ENCODE data around the gene KHDC3L. TPM values are rescaled to one million over a fixed set of nuclear protein-coding genes. Genes with fewer than 3 reads are reported as not detected.

The KHDC3L gene
- total and polyA plus RNA-seq, 5 experiments from 2014 or later = not detected

DNA sequence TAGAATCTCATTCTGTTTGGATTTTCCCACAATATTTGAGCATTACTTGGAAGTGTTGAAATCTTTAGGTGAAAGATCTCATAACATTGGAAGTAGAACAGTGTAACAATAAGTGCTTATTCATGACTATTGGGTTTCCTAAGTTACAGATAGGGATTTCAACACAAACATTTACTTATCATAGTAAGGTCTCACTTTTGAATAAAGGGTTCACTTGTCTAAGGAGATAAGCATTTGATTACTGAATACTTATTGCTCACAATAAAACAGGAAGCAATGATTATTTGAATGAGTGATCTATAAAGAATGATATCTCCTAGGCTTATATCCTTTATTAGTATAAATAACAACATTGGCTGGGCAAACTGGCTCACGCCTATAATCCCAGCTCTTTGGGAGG, 46.9 kb downstream of the KHDC3L start:
- Mint-ChIP-seq H3K36me3 (peaks cover 0 to 3% (median 0%) of the 10 kb centered on the region in 3 donors), H3K27me3 (no peaks in the 10 kb centered on the region), H3K9me3 (no peaks in the 10 kb centered on the region), H3K4me3 (no peak overlapping the region), H3K27ac (no peak overlapping the region), H3K4me1 (no peaks in the 10 kb centered on the region)
- DNase-seq = no peak
- POLR2A ChIA-PET = no interaction called here
- ATAC-seq = no peak

- Mint-ChIP-seq H3K27ac (no peak overlapping the region), H3K4me3 (no peak overlapping the region), H3K27me3 (no peaks in the 10 kb centered on the region), H3K4me1 (peaks cover 0 to 4% (median under 1%) of the 10 kb centered on the region in 4 donors), H3K9me3 (no peaks in the 10 kb centered on the region), H3K36me3 (peaks cover 0 to 7% (median 0%) of the 10 kb centered on the region in 3 donors)
- ATAC-seq (no peak), DNase-seq (no peak)
- POLR2A ChIA-PET = no interaction called here
Observed at GRCh38 chr6:73413102-73413501, 50.6 kb downstream of the KHDC3L start.

Other genes starting within 250 kb of the KHDC3L start
- gene KHDC1L, start 137.2 kb upstream of the KHDC3L start, total RNA-seq = not detected
- gene KHDC1L, start 137.2 kb upstream of the KHDC3L start, polyA plus RNA-seq = not detected
- gene KHDC1, start 99.5 kb upstream of the KHDC3L start, total RNA-seq = under 1 TPM; 0.68 to 0.69 TPM
- gene KHDC1, start 99.5 kb upstream of the KHDC3L start, polyA plus RNA-seq = 1 to 10 TPM in 2 of 3 donors, under 1 TPM in 1; 0.84 to 2.7 (median 1.9) TPM
- not detected for gene DPPA5, start 8.4 kb upstream of the KHDC3L start, total RNA-seq
- not detected for gene DPPA5, start 8.4 kb upstream of the KHDC3L start, polyA plus RNA-seq
- under 1 TPM in 1 of 2 experiments, not detected in 1; 0.38 TPM for gene OOEP, start 7.2 kb downstream of the KHDC3L start, total RNA-seq
- under 1 TPM in 2 of 3 donors, not detected in 1; 0.51 to 0.60 TPM for gene OOEP, start 7.2 kb downstream of the KHDC3L start, polyA plus RNA-seq
- 1 to 10 TPM; 1.0 to 1.7 TPM for gene DDX43, start 32.2 kb downstream of the KHDC3L start, total RNA-seq
- 1 to 10 TPM in 2 of 3 donors, under 1 TPM in 1; 0.44 to 1.1 (median 1.0) TPM for gene DDX43, start 32.2 kb downstream of the KHDC3L start, polyA plus RNA-seq
- gene CGAS, start 89.6 kb downstream of the KHDC3L start, total RNA-seq = 1 to 10 TPM; 5.2 to 5.4 TPM
- 1 to 10 TPM; 1.9 to 3.8 (median 2.0) TPM for gene CGAS, start 89.6 kb downstream of the KHDC3L start, polyA plus RNA-seq
- gene MTO1, start 99.1 kb downstream of the KHDC3L start, total RNA-seq = 10 to 100 TPM; 87.8 to 90.6 TPM
- gene MTO1, start 99.1 kb downstream of the KHDC3L start, polyA plus RNA-seq = 10 to 100 TPM; 23.6 to 33.0 (median 25.0) TPM
- gene EEF1A1, start 158.4 kb downstream of the KHDC3L start, total RNA-seq = over 10,000 TPM; 14,584 to 14,776 TPM
- over 10,000 TPM; 14,095 to 14,658 (median 14,646) TPM for gene EEF1A1, start 158.4 kb downstream of the KHDC3L start, polyA plus RNA-seq